HG02642 (cell line): ENCODE results near the gene FEM1A.
"Not testable (repeated sequence)": the region's sequence is repeated elsewhere in the genome, so short reads cannot be mapped to it uniquely, and the experiment has no call there.

Experiments used
- ATAC-seq: cut with Tn5 transposase; IDR thresholded peaks from one replicate; pipeline ENCODE4 v1.9.1; 2021; ENCODE audit warnings: mild to moderate bottlenecking; ENCODE audit not compliant: unreplicated experiment, poor library complexity

The FEM1A gene

DNA sequence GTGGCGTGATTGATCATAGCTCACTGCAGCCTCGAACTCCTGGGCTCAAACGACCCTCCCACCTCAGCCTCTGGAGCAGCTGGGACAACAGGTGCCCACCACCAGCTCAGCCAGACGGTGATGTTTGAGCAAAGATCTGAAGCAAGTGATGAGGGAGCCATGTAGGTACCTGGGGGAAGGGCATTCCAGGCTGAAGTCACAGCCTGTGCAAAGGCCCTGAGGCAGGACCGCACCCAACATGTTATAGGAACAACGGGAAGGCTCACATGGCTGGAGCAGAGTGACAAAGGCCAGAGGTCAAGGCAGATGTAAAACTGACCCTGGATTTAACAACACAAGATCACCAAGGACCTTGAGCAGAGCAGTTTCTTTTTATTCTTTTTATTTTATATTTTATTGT is 14.8 kb downstream of the FEM1A start:
- no peak for ATAC-seq

DNA sequence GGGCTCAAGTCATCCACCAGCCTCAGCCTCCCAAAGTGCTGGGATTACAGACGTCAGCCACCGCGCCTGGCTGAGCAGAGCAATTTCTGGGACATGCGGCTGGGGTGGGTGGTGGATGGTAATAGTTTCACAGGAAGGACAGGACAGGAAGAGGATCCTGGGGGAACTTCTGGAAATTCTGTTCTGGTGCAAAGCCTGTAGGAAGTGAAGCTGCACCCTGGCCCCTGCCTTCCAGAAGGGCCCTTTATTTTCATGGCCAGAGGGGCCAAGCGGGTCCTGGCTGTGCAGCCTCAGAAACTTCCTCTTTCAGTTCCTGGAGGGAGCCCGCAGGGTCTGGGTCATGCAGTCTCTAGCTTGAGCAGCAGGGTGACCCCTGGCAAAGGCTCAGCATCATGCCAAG is 15.7 kb downstream of the FEM1A start:
- ATAC-seq = no peak

DNA sequence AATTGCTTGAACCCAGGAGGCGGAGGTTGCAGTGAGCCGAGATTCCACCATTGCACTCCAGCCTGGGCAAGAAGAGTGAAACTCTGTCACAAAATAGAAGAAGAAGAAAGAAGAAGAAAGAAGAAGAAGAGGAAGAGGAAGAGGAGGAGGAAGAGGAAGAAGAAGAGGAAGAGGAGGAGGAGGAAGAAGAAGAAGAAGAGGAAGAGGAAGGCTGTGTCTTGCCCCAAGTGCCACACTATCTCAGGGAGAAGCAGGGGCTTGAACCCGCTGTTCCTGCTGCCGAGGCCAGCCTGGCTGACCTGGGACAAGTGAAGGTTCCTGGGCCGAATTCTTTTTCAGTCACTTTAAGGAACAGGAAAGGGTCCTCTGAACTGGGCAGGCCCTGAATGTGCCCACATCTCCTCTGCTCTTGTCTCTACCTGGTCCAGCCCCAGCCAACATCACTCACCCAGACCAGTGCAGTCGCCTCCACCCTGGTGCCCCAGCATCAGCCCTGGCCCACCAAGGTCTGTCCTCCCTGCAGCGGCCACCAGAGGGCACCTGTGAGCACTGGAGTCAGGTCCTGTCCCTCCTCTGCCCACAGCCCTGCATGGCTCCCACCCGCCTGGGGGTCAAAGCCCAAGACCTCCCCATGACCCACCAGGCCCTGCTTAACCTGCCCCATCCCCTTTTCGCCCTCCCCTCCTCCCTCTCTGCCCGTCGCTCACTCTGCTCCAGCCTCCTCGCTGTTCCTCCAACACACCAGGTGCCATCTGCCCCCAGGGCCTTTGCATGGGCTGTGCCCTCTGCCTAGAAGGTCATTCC is 20.0 kb downstream of the FEM1A start:
- ATAC-seq = peak; percentile 46

DNA sequence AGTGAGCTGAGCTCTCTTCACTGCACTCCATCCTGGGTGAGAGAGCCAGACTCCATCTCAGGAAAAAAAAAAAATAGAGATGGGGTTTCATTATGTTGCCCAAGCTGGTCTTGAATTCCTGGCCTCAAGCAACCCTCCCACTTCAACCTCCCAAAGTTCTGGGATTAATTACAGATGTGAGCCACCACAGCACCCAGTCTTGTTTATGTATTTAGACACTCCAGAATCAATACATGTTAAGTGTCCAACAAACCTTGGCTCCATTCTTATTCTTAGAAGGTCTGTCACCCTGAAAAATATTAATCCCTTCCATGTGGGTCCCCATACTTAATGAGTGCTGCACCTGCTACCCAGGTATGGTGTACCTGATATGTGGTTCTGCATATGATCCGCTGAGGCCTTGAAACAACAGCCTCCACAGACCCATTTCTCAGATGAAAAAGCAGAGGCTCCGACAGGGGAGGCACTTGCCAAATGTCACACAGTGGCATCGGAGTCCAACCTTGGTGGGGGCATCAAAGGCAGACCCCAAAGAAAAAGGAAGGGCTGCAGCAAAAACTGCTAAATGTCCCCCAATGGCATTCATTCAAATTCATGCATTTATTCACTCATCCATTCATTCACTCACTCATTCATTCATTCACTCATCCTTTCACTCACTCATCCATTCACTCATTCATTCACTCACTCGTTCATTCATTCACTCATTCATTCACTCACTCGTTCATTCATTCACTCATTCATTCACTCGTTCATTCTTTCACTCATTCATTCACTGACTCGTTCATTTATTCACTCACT is 23.3 kb downstream of the FEM1A start:
- no peak for ATAC-seq

DNA sequence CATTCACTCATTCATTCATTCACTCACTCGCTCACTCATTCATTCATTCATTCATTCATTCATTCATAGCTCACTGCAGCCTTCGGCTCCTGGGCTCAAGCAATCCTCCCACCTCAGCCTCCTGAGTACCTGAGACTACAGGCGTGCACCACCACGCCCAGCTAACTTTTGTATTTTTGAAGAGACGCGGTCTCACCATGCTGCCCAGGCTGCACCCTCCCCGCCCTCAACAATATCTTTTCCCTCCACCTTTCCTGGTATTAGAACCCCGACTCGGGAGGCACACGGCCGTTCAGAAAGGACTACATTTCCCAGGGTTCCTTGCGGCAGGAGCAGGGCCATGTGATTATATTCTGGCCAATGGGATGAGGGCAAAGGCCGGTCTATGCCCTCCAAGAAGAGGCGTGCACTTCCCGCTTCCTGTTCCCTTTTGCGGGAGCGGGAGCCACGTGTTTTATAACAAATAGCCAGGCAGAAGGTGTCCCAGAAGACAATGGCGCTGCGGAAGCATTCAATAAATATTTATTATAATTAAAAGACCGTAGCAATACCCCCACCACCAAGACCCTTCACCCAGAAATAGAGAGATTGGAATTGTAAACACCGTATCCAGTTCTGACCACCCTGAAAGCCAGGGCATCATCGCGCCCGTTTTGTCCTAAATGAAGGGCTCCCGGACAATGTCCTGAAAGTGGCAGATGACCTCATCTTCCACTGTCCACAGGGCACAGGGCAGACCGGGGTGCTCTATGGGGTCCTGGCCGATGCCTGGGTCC is 24.1 kb downstream of the FEM1A start:
- no peak for ATAC-seq

DNA sequence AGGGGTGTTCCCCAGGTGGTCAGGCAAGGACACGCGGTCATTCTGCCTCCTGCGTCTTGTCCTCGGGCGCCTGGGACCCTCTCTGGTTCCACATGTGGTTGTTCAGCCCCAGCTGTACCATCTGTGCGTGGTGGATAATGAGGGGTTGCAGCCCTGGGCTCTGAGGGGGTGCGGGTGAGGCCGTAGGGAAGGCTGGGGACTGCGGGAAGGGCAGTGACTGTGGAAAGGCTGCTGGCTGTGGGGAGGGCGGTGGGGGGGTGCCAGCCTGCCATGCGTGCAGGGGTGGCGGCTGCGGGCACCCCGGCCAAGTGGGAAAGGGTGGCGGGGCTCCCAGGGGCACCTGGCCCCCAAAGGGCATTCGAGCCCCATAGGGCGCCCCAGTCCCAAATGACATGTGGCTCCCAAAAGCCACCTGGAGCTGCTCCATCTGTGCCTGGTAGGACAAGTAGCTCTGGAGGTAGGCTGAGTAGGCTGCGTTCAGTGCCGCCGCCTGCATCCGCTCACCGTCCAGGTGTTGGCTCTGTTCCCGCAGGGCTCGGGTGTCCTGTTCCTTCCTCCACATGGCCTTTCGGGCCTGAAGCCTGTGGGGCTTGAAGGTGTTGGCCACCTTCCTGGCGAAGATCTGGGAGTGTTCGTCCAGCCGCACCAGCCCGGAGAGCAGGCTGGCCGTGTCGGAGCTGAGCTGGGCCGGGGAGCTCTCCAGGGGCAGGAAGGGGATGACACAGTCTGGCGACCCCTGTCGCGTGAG is 24.8 kb downstream of the FEM1A start:
- ATAC-seq = no peak

DNA sequence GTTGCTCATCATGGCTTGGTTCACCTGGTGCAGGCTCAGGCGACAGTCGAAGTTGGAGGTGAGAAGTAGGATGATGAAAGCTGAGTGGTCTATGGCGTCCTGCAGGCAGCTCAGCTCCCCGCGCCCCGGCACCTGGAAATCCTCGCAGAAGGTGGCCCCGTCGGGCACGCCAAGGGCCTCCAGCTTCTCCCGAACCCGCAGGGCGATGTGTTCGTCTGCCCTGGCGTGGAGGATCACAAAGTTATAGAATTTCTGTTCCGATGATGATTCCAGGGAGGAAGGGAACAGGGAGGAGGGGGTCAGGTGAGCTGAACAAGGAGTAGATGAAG is 25.4 kb downstream of the FEM1A start:
- no peak for ATAC-seq

DNA sequence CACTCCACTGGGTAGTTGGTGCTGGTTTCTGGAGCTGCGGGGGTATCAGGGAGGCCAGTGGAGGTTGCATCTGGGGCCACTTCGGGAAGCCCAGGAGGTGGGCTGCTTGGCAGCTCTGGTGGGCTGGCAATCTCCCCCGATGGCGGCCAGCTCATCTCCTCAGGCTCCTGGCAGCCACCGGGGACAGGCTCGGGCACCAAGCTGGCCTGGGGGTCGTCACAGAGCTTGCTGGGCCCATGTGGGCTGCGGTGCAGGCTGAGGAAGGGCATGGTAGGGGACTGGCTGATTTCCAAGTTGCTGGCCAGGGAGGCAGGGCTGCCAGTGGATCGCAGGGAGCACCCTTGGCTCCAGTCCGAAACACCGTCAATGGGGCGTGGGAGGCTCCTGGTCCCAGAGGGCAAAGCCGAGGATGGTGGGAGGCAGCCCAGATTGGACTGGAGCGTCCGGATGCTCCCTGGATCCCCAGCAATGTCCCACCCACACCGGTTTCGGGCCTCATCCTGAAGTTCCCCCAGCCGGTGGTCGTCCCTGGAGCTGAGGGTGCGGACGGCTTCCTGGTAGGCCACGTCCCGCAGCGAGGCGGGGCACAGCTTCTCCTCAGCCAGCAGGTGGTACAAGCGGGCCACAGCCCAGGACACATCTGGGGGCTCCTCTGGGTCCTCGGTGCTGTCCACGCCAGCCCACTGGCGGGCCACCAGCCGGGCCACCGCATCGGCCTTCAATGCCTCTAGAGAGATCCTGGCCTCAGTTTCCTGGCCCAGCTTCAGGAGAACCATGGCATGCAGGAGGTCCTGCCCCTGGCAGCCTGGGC is 26.1 kb downstream of the FEM1A start:
- no peak for ATAC-seq

DNA sequence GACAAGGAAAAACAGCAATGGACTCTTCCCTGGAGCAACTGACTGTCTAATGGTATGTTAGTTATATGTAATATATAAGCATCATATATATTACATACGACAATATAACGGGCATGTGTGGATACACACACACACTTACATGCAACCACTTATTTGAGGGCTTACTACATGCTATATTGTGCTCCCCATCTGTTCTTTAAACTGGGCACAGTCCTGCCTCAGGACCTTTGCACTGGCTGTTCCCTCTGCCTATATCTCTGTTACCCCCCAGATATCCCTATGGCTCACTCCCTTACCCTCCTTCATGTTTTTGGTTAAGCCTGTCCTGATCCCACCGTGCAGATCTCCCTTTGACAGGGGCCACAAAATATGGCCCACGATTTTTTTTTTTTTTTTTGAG is 29.7 kb downstream of the FEM1A start:
- no peak for ATAC-seq

DNA sequence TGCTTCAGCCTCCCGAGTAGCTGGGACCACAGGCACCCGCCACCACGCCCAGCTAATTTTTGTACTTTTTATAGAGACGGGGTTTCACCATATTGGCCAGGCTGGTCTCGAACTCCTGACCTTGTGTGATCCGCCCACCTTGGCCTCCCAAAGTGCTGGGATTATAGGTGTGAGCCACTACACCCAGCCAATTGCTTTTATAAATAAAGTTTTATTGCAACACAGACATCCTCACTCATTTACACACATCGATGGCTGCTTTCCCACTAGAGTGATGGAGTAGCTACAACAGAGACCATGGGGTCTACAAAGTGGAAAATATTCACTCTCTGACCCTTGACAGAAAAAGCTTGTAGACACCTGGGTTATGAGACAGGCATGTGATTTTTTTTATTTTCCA is 30.8 kb downstream of the FEM1A start:
- not testable (repeated sequence) for ATAC-seq

DNA sequence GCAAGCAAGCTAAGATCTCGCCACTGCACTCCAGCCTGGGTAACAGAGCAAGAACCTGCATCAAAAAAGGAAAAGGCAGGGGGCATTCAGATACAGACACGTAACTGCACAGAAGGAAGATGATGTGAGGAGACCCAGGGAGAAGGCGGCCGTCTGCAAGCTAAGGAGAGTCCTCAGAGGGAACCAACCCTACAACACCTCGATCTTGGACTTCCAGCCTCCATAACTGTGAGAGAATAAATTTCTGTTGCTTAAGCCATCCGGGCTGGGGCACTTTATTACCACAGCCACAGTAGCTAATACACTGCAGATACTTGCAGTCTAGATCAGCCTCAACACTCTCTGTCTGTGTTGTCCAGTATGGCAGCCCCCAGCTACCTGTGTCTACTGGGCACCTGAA is 32.0 kb downstream of the FEM1A start:
- ATAC-seq = no peak

DNA sequence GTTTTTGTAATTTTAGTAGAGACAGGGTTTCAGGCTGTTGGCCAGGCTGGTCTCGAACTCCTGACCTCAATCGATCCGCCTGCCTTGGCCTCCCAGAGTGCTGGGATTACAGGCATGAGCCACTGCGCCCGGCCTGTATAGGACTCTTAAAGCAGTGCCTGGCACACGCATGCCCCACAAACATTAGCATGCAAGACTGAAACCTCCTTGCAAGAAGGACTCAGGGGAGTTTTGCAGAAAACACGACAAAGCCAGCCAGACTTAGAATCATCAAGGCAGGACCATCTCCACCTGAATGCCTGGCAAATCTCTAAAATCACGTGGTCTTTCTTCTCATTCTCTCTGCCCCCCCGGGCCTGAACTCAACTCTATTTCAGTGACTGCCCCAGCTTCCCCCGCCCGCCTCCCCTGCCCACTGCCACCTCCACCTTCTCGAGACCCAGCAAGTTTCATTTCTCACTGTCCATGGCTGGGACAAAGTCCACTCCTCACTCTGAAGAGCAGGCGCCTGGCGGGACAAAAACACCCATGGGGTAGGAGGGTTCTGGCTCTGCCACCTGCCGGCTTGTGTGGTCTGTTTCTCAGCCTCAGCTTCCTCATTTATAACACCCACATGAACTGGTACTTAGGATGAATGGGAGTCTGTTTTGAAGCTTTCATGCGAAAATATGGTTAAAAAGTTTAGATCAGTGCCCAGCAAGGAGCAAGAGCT is 37.6 kb downstream of the FEM1A start:
- no peak for ATAC-seq

DNA sequence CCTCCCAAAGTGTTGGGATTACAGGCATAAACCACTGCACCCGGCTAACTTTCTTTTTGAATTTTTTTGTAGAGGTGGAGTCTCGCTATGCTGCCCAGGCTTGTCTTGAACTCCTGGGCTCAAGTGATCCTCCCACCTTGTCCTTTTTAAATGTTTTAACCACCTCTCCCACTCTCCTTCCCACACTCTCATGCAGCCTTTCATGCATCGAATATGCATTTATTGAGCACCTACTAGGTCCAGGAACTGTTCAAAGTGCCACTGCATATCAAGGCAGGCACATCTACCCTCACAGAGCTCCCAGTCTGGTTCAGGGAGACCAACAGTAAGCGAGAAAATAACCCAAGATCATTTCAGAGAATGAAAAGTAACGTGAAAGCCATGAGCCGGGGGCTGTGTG is 38.8 kb downstream of the FEM1A start:
- no peak for ATAC-seq

DNA sequence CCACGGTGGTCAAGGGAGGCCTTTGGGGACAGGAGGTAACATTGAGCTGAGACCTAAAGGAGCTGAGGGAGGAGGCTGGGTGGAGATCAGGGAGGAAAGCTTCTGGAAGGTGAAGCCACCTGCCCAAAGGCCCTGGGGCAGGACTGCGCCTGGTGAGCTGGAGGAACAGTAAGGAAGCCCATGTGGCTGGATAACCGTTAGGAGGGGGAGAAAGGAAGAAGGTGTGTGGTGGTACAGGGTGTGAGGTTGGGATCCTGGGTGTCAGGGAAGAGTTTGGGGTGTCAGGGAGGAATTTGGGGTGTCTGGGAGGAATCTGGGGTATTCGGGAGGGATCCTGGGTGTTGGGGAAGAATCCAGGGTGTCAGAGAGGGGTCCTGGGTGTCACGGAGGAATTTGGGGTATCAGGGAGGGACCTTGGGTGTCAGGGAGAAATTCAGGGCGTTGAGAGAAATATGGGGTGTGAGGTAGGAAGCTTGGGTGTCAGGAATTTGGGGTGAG is 39.3 kb downstream of the FEM1A start:
- ATAC-seq = no peak

DNA sequence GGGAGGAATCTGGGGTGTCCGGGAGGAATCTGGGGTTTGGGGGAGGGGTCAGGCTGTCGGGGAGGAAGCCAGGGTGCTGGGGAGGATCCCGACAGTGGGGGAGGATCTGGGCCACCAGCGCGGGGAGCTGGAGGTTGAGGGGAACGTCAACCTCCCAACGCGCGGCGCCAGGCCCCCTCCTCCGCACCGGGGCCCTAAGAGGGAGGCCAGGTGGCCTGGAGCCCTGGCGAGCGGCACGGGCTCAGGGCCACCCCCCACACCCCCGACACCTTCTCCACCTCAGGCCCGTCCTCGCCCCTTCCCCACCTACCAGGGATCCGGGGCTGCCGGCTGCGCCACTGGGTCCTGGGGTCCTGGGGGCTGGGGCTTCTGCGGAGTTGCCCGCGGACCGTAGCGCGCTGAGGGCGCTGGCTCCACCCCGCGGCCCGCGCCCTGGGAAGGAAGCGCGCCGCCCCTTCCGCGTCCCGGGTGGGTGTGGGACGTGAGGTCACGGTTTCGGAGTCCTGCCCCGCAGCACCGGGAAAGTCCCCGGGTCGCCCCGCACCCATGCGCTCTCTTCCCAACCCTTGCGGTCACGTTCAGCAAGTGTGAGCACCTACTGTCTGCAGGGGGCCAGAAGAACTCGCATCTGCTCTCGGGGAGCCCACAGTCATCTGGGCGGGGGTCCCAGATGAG is 39.9 kb downstream of the FEM1A start, which contains the start of gene TICAM1:
Gene TICAM1, minus strand, starts transcription at position 409 of the 675 bp plus-strand sequence. CDS start 13,335 bp downstream, outside the sequence.
- ATAC-seq = peak; percentile 80

DNA sequence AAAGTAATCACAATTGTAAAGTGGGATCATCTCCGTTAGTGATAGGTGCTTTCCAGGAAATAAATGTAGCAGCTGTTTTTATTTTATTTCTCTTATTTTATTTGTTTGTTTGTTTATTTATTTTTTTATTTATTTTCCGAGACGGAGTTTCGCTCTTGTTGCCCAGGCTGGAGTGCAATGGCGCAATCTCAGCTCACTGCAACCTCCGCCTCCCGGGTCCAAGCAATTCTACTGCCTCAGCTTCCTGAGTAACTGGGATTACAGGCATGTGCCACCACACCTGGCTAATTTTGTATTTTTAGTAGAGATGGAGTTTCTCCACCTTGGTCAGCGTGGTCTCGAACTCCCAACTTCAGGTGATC is 40.4 kb downstream of the FEM1A start:
- ATAC-seq = not testable (repeated sequence)

DNA sequence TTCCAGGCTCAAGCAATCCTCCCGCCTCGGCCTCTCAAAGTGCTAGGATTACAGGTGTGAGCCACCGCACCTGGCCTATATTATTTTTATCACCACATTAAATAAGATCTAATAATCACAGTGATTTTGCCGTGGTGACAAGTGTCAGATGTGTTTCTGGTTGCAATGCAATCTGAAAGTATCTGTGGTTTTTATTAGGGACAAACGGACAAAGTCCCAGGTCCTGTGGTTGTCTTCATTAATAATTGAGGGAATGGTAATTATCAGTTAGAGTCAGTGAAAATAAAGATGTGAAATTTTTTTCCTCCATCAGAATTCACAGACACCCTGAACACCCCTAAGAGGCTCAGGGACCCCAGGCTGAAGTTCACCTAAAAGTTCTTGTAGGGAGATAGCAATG is 41.2 kb downstream of the FEM1A start:
- ATAC-seq = no peak

DNA sequence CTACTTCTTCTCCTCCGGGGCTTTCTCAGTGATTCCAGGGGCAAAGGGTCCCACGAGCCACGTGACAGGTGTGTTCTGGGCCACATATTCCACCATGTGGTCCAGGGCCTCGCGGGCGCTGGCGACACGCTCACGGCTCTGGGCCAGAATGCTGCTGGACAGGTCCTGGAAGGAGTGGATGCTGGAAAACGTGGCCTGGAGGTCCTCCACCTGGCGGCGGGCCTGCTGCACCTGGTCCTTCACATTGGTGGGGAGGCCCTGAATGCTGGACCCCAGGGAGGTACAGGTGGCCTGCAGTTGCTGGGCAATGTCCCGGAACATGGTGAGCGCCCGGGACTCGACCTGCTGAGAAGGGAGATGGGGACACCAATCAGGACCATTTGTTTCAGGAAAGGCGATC is 47.7 kb downstream of the FEM1A start:
- no peak for ATAC-seq
